Fibroblast of the conjunctiva (primary cell): Measurements from ENCODE around the gene METTL23.
A peak's percentile ranks its signal among the peaks of the same experiment; 100 is the strongest.
"Not testable (repeated sequence)": the region's sequence is repeated elsewhere in the genome, so short reads cannot be mapped to it uniquely, and the experiment has no call there.

Source experiments
- DNase-seq: peaks from one replicate; pipeline ENCODE4 v3.0.0-alpha.2; 2010; ENCODE audit warnings: low read depth

Gene METTL23

GRCh38 chr17:76695059-76695831 is 31.4 kb upstream of the METTL23 start:
- no peak for DNase-seq

- no peak for DNase-seq
Observed at GRCh38 chr17:76696763-76697701, 29.6 kb upstream of the METTL23 start.

DNA sequence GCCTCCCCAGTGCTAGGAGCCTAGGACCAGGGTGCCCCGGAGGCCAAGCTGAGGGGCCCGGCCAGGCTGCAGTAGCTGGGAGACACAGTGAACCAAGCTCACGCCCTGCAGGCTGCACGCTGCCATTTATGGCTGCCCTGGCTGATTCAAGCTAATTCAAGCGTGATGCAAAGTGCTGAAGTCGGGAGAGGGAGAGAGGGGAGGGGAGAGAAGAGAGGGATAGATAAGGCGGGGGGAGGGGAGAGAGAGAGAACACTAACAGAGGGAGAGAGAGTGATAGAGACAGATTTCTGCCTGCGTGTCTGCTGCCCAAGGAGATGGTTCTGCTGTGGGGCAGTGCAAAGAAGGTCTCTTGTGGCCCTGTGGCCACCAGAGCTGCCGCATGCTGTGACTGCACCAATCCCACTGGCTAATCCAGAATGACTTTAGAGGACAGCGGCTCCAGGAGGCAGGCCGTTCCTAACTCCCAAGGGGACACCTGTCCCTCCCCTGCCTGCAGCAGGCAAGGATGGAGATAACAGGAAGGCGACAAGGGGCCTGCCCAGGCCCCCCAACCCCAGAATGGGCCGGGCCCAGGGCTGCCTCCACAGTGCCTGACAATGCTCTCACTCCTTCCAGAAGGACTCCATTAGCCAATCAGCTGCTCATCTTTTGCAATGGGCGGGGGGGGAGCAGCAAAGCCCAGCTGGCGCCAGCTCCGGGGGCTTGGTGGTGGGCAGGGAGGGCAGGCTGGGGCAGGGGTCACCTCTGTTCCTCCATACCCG is 28.8 kb upstream of the METTL23 start:
- DNase-seq: no peak

DNA sequence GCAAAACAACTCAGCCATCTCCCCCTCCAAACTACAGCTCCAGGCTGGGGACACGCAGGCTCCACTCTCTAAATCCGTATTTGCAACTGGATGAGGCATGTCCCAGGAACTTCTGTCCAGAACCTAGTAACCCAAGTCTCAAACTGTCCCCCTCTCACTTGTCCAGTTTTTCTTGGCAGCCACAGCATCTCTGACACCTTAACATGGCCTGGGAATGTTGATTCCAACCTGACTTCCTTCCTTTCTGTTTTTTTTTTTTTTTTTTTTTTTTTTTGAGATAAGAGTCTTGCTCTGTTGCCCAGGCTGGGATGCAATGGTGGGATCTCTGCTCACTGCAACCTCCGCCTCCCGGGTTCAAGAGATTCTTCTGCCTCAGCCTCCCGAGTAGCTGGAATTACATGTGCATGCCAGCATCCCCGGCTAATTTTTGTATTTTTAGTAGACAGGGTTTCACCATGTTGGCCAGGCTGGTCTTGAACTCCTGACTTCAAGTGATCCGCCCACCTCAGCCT is 28.1 kb upstream of the METTL23 start:
- not testable (repeated sequence) for DNase-seq

GRCh38 chr17:76700270-76700616 is 26.4 kb upstream of the METTL23 start:
- no peak for DNase-seq

DNA sequence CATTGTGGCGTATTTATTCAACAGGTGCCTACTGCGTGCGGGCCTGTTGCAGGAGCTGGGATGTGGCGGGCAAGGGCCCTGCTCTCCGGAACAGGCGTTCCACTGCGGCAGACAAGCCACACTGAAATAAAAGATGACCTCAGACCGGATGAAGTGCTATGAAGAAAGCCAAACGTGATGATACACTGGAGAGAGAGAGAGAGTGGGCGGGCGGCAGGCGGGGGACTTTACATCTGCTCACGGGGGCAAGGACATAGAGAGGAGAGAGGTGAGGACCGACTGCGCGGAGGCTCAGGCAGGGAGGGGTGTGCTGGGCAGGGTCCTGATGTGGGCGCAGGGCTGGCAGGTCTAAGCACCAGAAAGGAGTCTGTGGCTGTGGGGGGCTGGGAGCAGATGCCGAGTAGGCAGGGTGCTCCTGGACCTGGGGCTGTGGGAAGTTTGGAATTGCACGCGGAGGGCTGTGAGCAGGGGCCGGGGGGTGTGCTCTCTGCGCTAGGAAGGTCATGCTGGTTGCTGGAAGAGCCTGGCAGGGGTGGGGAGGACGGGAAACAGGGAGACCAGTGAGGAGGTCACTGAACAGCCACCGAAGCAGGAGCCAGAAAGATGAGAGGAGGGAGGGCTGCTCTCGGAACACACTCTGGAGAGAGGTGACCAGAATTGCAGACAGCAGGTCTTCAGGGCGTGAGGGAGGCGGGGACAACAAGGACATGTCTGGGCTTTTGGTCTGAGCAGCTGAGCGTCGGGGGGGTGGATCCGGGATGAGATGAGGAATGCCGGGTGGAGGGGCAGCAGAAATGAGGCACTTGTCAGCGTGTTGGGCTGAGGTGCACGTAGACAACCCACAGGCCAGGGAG is 25.8 kb upstream of the METTL23 start:
- no peak for DNase-seq

GRCh38 chr17:76701471-76701967 is 25.1 kb upstream of the METTL23 start:
- no peak for DNase-seq

DNA sequence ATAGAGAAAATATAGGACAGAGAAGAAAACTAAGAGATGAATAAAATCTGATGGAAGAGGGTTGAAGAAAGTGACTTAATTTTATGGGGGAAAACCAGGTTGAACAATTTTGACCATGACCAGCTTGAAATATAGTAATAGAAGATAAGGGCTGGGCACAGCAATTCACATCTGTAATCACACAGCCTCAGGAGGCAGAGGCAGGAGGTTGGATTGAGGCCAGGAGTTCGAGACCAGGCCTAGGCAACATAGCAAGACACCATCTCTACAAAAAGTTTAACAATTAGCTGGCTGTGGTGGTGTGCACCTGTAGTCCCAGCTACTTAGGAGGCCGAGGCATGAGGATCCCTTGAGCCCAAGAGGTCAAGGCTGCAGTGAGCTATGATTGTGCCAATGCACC is 24.6 kb upstream of the METTL23 start:
- no peak for DNase-seq

DNA sequence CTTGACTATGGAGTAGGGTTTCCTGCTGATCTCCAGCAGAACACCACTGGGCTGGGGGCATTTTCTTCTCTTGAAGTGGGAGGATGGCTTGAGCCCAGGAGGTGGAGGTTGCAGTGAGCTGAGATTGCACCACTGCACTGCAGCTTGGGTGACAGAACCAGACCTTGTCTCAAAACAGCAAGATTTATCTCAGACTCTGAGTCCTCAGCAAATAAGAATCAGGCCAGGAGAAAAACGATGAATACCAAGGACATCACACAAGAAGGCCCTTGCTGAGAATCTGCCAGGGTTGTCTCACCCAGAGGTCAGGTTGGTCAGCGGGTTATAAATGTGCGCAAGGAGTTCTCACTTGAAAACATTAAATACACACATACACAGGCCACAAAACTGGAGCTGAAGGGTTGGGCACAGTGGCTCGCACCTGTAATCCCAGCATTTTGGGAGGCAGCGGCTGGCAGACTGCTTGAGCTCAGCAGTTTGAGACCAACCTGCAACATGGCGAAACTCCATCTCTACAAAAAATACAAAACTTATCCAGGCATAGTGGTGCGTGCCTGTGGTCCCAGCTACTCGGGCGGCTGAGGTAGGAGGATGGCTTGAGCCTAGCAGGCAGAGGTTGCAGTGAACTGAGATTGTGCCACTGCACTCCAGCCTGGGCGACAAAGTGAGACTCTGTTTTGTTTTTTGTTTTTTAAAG is 23.6 kb upstream of the METTL23 start:
- no peak for DNase-seq

DNA sequence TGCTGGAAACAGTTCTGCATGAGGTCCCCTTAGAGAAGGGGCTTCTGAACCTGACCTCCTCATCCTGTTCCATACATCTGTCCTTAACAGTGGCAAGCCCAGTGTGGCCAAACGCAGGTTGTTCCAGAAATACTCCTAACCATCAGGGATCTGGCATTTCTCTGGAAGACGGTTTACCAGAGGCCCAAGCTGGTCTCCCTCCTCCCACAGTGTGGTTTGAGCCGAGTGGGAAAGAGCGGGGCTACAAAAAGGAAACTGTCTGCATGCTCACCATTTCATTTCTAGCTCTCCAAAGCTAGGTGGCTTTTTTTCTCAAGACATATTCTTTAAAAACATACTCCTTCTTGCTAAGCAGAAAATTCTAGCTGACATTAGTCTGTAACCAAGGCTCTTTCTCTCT is 21.8 kb upstream of the METTL23 start:
- no peak for DNase-seq

DNA sequence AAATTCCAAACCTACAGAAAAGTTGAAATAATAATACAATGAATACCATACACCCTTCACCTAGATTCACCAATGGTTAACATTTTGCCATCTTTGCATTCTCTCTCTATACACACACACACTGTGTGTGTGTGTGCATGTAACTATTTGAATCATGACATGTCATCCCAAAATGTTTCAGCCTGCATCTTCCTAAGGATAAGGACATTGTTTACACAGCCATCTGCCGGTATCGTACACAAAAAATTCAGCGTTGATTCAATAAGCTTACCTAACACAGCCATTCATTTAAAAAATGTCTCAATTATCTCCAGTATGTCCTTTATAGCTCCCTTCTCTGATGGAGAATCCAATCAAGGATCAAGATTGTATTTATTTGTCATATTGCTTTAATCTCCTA is 19.8 kb upstream of the METTL23 start:
- no peak for DNase-seq

DNA sequence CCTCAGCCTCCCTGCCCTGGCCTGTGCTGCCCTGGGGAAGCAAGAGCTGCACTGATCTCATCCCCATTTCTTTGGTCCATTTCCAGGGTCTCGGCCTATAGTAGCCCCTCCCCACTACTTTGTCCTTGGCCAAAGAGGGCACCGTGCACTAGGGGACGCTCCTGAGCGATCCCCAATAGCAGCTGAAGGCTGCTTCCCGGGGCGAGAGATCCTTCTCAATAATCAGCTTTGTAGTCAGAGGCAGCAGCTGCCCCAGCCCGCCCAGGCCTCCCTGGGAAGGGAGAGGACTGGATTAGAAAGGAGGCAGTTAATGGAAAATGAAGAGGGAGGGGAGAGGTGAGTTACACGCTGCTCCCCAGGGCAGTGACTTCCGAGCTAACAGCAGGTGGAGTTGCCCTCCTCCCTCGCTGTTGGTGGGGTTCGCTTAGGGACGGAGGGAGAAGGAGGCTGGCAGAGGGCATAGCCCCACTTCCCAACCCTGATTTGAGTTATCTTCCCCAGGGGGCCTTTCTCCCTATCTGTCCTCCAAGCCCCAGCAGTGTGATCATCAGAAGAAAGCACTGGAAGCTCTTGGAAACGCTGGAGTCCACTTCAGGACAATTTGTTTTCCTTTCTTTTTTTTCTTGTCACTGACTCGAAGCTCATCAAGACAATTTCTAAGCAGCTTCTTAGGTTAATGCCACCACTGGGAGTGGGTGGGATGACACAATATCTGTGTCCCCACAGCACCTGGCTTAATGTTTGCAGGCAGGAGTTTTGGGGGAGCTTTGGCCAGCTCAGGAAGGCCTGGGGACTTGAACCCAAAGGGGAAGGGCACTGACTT is 18.4 kb upstream of the METTL23 start:
- DNase-seq: no peak

- peak; percentile 74 for DNase-seq
Observed at GRCh38 chr17:76709077-76709950, 17.3 kb upstream of the METTL23 start.

GRCh38 chr17:76709951-76710862 is 16.4 kb upstream of the METTL23 start:
- DNase-seq: not testable (repeated sequence)

- no peak for DNase-seq
Observed at GRCh38 chr17:76710863-76711611, 15.6 kb upstream of the METTL23 start, which contains the start of gene MXRA7. Gene MXRA7 (minus strand): TSS chr17:76710965. CDS start chr17:76710946, 19 bp downstream.

- not testable (repeated sequence) for DNase-seq
Observed at GRCh38 chr17:76712321-76712720, 14.3 kb upstream of the METTL23 start.

DNA sequence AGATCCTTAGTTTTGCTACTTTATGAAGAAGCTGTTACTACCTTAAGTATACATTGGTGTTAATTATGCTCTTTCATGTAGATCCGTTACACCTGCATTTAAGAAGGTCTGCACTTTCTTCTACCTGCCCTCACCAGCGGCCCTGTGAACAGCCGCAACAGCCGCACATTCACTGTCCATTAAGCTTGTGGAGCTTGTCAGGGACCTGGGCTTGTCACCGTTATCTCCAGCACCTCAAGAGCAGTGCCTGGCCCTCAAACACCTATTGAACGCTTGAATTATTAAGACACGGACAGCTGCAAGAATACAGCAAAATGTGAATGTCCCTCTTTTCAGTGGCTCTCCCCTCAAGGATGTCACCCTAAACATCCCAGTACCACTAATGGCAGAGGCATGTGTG is 12.9 kb upstream of the METTL23 start:
- no peak for DNase-seq
